ENCODE results near the gene PRLR. TPM values are rescaled to one million over a fixed set of nuclear protein-coding genes. Genes with fewer than 3 reads are reported as not detected.

PRLR gene
- total and polyA plus RNA-seq, 2 of the 8 experiments (the other 6 are each of a cell fraction or from before 2014, with no cell fraction given), result 0.53 to 2.5 TPM

GRCh38 chr5:35136386-35136785, 93.9 kb downstream of the PRLR start:
- ChIA-PET CTCF (ENCODE audit: partially characterized antibody) (interaction anchor here (0.8 to 4.0 kb wide), 3 partner anchors 12 to 18 kb away, joined by 4 to 15 read pairs (median 6); no protein-coding TSS in a partner anchor), POLR2A (ENCODE audit: partially characterized antibody) (no interaction called here)
- no peaks in the 10 kb centered on the region for H3K36me3 ChIP-seq (ENCODE audit: control insufficient read depth in 2 of 4, insufficient read depth in 4 of 4, low read length in 3 of 4)
- no peaks in the 10 kb centered on the region for H3K79me1 ChIP-seq (ENCODE audit: low read depth, low read length)
- no peak overlapping the region for H3K14ac ChIP-seq (ENCODE audit: insufficient read length)
- no peaks in the 10 kb centered on the region for H3K79me2 ChIP-seq (ENCODE audit: control insufficient read depth in 1 of 2, insufficient read depth in 2 of 2, low read length in 2 of 2)
- no peak overlapping the region for H2BK5ac ChIP-seq (ENCODE audit: low read depth, low read length)
- H4K20me1 ChIP-seq (replicated peaks in 1 of 2; ENCODE audit: control insufficient read depth in 1 of 2, insufficient read depth in 2 of 2, low read length in 2 of 2), result no peaks in the 10 kb centered on the region
- no peak overlapping the region for H2AK5ac ChIP-seq (ENCODE audit: low read depth, low read length)
- H2BK120ac ChIP-seq (replicated peaks; ENCODE audit: low read depth, low read length), result no peak overlapping the region
- no peaks in the 10 kb centered on the region for H3K4me1 ChIP-seq (replicated peaks in 1 of 4; ENCODE audit: control insufficient read depth in 3 of 4, insufficient read depth in 4 of 4, low read length in 3 of 4)
- no peak overlapping the region for H2BK20ac ChIP-seq (ENCODE audit: low read length)
- H4K5ac ChIP-seq (ENCODE audit: insufficient read length, low read depth, low read length), result no peak overlapping the region
- 100% methylated on average over 4 of the region's 4 CpGs; no CpG with 5 or more reads in 1 of the 2 experiments for WGBS, 2 experiments (ENCODE audit: extremely low coverage in 1 of 2, insufficient coverage in 1 of 2, insufficient read length in 1 of 2, insufficient replicate concordance in 2 of 2, low coverage in 1 of 2, low lambda C conversion rate in 2 of 2, missing lambda C conversion rate in 1 of 2)
- no peak overlapping the region for H2BK12ac ChIP-seq (ENCODE audit: low read depth, low read length)
- FAIRE-seq (no peak), DNase-seq (ENCODE audit: low read depth in 1 of 2, low spot score in 2 of 2) (no peak)
- no peak for TF ChIP-seq SP4 (IDR thresholded peaks at IDR 0.05; ENCODE audit: low read length)
- H3K23ac ChIP-seq (ENCODE audit: insufficient read length), result no peak overlapping the region
- no peak overlapping the region for H3K27ac ChIP-seq (ENCODE audit: low read depth, low read length)
- H3K4ac ChIP-seq (replicated peaks; ENCODE audit: insufficient read length, low read depth, low read length), result no peak overlapping the region
- H3K23me2 ChIP-seq (ENCODE audit: low read depth, low read length), result no peaks in the 10 kb centered on the region
- H3K56ac ChIP-seq (replicated peaks; ENCODE audit: insufficient read length, low read depth, low read length), result no peak overlapping the region
- H3K9me3 ChIP-seq (ENCODE audit: insufficient read depth in 2 of 2, low read depth in 1 of 2, low read length in 1 of 2), result no peaks in the 10 kb centered on the region
- H3K18ac ChIP-seq (ENCODE audit: extremely low read depth, low read length), result no peak overlapping the region
- H4K91ac ChIP-seq (replicated peaks; ENCODE audit: insufficient read length, low read length), result no peak overlapping the region
- no peak overlapping the region for H4K8ac ChIP-seq (ENCODE audit: extremely low read depth, insufficient read depth, low read length)
- no peak overlapping the region for H3K4me2 ChIP-seq (ENCODE audit: insufficient read depth in 1 of 2, low read depth in 2 of 2, low read length in 2 of 2)
- H2BK15ac ChIP-seq (ENCODE audit: low read length), result no peak overlapping the region
- H3K27me3 ChIP-seq (replicated peaks in 1 of 4; ENCODE audit: control insufficient read depth in 3 of 4, extremely low read depth in 1 of 4, insufficient read depth in 3 of 4, low read length in 3 of 4), result no peaks in the 10 kb centered on the region
- no peak overlapping the region for H3K4me3 ChIP-seq (ENCODE audit: extremely low read depth in 1 of 4, insufficient read depth in 2 of 4, low read depth in 3 of 4, low read length in 4 of 4)
- no peak overlapping the region for H3K9ac ChIP-seq (replicated peaks in 1 of 4; ENCODE audit: extremely low read depth in 1 of 4, low read depth in 3 of 4, low read length in 3 of 4)
- H2AFZ ChIP-seq (ENCODE audit: low read length), result no peak overlapping the region
